Activated CD4-positive, alpha-beta T cell treated with anti-CD3 and anti-CD28 coated beads, Interleukin-2, Interleukin-4, amounts not matched to agents 100 ng/mL and 50 ng/mL, durations not matched to agents 16 hours and 8 hours (primary cell): ENCODE data around the gene CLEC3B.
A peak's percentile ranks its signal among the peaks of the same experiment; 100 is the strongest.
"Not testable (repeated sequence)": the region's sequence is repeated elsewhere in the genome, so short reads cannot be mapped to it uniquely, and the experiment has no call there.

Source experiments
- DNase-seq: peaks from one replicate; pipeline ENCODE4 v3.0.0-alpha.2; 2020; ENCODE audit warnings: low spot score

CLEC3B gene, protein sequence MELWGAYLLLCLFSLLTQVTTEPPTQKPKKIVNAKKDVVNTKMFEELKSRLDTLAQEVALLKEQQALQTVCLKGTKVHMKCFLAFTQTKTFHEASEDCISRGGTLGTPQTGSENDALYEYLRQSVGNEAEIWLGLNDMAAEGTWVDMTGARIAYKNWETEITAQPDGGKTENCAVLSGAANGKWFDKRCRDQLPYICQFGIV

GRCh38 chr3:45026038-45026437 is at the start of gene CLEC3B:
CLEC3B (plus strand) TSS chr3:45026303; CDS start chr3:45026363, 60 bp downstream.
- no peak for DNase-seq

DNA sequence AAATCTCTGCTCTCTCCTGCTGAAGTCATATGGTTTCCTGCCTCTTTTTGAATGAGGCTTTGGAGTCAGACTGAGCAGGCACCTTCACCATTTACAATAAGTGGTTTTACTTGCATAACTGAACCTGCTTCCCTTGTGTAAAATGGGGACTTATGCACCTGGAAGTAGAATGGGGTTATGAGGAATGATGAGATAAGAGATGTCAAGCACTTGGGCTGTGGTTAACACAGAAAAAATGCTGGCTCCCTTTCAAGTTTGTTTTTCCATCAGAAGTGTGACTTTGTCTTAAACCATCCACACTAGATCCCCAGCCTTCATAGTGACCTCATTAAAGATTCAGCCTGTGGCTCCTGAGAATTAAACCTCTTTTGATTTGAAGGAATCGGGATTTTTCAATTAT is 44.9 kb upstream of the CLEC3B start:
- peak; percentile 9 for DNase-seq

GRCh38 chr3:44981751-44982150 is 44.4 kb upstream of the CLEC3B start:
- no peak for DNase-seq

DNA sequence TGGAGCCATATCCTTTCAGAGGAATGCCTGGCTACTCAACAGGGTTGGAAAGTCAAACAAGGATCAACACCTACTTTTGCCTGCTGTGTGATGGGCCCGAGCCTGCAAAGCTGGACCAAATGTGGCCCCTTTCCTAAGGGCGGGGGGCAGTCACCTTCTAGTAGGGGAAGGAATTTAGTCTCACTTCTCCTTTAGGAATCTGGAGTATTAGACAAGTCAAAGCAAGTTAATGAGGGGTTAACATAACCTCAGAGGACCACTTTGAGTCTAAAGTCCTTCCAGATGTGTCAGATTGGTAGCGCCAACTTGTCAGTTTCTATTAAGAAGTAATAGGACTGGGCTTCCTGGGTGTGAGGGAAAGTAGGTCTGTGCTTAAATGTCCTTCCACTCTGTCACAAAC is 43.3 kb upstream of the CLEC3B start:
- DNase-seq: no peak

DNA sequence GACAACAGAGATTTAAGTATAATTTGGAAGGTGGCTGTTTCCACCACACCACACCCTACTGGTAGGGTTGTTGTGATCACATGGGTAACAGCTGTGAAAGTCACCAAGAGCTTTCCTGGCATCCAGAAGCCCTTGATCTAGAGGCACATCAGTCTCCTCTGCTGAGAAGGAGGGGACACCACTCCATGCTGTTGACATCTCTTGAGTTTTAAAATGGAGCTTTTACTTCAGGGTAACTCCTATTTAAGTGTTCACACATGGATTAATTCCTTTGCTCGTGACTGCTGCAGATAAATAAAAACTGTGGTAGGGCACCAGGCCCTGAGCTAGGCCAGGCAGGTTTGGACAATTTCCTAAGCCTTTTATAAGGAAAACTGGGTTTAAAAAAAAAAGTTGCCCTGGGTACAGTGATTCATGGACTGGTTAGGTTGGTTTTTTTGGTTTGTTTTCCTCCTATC is 42.6 kb upstream of the CLEC3B start:
- no peak for DNase-seq

- DNase-seq: no peak
Observed at GRCh38 chr3:44984335-44984734, 41.8 kb upstream of the CLEC3B start.

DNA sequence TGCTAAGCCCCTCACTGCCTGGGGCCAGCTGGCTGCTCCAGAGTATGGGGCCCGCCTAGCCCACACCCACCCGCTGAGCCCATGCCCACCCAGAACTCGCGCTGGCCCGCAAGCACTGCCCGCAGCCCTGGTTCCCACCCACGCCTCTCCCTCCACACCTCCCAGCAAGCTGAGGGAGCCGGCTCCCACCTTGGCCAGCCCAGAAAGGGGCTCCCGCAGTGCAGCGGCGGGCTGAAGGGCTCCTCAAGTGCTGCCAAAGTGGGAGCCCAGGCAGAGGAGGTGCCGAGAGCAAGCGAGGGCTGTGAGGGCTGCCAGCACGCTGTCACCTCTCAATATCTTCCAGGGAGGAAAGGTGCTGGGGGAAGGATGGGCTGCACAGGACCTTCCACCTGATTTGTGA is 39.8 kb upstream of the CLEC3B start:
- DNase-seq: not testable (repeated sequence)

- no peak for DNase-seq
Observed at GRCh38 chr3:44987332-44987731, 38.8 kb upstream of the CLEC3B start.

DNA sequence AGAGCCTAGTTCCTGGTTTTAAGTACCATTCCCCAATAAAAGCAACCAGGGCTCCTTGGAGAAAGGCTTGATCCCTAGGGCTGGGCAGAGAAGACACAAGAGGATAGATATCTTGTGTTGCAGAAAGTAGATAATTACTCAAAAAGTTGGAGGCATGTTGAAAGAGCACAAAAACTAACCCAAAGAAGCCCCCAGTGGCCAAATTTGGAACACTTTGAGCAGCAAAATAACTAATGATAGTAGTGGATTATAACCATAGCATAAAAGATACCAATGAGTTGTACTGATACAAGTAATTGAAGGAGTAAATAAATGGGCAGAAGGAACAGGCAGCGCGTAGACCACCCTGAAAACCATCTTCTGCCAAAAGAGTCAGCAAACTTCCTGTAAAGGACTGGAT is 38.0 kb upstream of the CLEC3B start:
- DNase-seq: no peak

DNA sequence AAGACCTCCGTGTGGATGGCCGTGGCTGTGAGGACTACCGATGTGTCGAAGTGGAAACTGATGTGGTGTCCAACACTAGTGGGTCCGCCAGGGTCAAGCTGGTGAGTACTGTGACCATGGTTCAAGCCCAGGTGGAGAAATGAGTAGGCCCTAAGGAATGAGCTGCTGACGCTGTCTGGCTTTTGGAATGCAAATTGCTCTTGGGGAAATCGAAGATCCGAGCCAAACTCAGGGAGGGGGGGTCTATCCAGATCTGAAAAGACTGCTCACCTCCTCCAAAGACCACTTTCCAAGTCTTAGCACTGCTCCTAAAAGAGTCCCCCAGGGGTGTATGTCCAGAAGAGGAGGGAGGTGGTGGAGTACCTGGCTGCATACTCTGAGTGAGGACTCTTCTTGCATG is 37.0 kb upstream of the CLEC3B start:
- no peak for DNase-seq

- DNase-seq: no peak
Observed at GRCh38 chr3:44989636-44990373, 36.3 kb upstream of the CLEC3B start.

DNA sequence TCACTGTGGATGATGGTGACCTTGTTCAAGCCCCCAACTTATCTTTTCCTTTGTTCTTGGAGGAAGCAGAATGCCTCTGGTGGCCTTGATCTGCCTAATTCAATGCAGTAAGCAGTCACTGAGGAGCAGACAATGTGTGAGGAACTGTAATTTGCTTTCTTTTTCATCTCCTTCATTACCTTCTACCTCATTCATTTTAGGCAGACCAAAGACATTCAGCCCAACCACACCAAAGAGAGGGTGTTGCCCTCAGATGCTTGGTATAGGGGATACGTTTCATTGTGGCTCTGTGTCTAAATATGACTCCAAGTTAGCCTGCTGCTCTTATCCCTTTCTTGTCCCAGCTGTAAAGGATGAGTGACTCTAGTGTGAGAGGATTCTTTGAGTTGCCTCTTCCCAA is 34.8 kb upstream of the CLEC3B start:
- no peak for DNase-seq

DNA sequence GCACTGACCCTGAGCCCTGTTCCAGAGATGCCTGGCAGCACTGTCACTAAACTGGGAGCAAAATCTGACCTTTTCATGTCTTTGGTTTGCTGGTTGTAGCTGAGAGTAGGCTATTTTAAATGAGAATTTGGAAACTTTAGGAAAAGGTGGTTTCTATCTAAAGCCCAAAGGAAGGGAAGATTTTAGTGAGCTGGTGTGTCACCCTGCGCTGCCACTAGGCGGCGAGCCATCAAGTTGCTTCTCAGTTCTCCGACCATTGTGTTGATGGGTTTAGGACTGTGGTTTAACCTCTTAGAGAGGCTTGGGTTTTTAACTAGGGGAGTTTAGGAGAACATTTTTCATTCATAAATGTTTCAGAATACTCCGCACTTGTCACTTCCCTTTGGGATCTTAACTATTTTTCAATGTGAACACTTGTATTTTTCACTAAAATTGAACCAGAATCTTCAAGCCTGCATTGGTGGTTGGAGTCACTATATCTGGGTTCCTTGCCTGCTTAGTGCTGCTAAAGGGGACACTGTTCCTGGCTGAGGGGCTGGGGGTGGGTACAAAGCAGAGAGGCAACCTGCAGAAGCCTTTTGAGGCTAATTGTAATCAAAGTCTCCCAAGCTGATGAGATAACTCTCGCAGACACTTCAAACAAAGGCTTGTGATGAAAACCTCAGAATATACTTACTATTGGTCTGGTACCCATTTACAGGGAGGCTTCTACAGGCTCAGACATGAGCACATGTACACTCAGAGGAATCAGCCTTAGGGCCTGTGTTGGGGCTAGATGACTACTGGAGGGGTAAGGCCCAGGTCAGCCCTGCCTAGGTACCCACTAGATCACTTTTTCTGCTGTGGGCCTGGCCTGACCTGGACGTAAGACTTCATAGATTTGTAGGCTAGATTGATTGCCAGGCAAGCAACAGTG is 33.3 kb upstream of the CLEC3B start:
- peak; percentile 17 for DNase-seq

DNA sequence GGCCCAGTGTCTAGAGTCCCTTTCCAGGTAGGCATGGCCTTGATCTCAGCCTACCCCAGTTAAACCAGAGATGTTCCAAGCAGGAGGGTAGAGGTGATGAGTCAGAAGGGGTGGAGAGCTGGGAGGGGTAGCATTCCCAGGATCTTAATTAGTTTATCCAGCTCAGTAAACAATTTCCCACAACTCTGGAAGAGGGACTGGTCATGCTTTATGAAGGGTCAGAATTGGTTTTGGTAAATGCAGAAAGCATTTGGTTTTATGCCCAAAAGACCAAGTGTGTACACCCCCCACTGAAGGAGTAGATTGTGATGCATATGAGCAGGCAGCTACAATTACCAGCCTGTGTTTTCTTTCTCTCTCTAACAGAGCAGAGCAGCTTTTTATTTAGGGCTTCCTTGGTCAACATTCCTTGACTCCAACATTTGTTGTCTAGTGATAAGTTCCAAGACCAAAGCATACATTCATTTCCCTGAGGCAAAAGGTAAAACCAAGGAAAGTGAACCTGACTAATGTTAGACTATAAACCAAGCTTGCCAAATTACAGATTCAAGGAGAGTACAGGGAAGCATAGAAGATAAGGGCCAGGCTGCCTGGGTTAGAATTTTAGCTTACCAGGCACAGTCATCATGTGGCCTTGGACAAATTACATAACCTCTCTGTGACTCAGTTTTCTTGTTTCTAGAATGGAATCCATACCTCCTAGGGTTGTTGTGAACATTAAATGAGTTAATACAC is 32.5 kb upstream of the CLEC3B start:
- DNase-seq: no peak

GRCh38 chr3:44995142-44995770 is 30.8 kb upstream of the CLEC3B start:
- DNase-seq: no peak

DNA sequence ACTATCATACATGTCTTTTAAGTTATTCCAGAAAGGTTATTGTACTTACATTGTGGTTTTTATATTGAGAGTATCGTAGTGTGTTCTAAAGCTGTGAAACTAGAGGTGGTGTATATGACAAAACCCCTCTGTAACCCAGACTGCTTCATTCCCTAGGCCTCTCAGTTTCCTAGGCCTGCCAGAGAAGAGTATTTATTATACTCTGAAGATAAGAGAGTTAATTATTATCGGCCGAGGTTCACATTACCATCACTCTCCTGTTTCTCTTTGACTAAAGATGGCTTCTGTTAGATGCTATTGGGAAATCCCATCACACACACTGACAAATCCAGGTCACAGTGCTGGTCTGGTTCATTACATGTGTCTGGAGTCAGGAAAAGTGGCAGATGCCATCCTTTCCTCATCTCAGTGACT is 29.5 kb upstream of the CLEC3B start:
- DNase-seq: no peak

DNA sequence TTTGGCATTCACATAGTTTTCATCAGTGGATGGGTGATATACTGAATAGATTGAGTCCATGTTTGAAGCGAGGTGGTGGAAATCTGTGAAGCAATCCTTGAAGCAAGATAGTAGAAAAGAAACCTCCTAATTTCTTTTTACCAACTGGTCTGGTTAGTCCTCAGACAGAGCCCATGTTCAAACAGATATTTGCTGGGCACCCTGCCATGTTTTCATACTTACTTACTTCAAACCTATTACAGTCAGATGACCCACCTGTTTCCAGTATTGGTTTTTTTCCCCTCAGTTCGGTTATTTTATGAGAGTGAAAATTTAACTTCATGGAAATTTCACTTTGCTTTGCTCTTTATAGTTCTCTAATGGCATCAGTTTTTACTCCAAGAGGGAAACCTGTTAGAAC is 26.3 kb upstream of the CLEC3B start:
- DNase-seq: no peak

DNA sequence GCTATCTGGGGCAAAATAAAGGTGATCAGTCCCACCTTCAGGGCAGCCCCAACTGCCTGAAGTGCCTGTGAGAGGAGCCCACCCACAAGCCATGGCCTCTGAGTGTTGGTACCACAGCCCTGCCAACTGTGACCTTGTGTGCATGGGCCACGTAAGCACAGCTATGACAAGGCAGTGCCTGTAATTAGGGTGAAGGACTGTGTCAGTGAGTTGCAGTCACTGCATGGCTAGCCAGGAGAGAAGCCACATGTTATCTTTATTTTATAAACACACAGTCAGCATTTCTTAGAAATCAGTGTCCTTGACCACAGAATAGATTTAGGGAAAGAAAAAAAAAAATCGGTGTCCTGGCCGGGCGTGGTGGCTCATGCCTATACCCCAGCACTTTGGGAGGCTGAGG is 25.3 kb upstream of the CLEC3B start:
- no peak for DNase-seq

GRCh38 chr3:45001738-45002137 is 24.4 kb upstream of the CLEC3B start:
- DNase-seq: no peak

DNA sequence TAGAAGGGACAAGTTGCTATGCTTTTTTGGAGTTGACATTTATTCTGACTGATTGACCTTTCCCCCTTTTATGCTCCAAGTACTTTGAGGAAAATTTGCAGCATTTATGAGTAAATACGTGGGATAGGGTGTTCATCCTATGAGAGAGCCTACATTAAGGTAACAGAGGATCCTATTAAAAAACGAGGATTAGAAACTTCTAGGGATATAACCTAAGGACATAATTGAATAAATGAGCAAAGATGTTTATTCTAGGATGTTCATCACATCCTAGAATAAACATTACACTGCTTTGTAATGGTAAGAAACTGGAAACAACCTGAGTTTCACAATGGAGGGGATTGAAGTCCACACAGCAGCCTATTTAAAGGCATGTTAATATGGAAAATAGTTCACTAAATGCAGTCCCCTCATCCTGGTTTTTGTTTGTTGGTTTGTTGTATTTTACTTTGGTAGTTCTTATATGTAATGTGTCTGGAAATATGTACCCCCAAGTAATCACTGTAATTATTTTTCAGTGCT is 23.9 kb upstream of the CLEC3B start:
- DNase-seq: no peak

DNA sequence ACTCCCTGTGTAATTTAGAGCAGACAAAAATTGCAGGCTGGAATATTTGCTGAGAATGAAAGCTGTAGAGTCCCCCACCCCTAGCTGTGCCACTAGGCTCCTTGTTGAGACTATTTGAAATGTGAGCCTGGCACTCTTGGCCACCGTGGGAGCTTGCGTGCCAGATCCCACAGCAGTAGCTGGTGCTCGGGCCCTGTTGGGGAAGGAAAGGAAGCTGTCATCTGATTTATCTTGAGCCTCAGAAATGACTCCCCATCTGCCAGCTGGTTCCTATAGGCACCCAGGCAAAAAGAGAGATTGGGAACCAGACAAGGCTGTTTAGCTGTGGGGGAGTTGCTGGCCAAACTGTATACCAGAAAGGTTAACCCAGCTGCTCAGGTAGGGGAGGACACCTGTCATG is 23.4 kb upstream of the CLEC3B start:
- DNase-seq: no peak
